Stromal cell of bone marrow (primary cell): ENCODE data around the gene VAPA.
A peak's percentile ranks its signal among the peaks of the same experiment; 100 is the strongest.

Source experiments
- DNase-seq: peaks from one replicate; pipeline ENCODE4 v3.0.0-alpha.2; 2012; ENCODE audit warnings: low read depth

VAPA gene, protein sequence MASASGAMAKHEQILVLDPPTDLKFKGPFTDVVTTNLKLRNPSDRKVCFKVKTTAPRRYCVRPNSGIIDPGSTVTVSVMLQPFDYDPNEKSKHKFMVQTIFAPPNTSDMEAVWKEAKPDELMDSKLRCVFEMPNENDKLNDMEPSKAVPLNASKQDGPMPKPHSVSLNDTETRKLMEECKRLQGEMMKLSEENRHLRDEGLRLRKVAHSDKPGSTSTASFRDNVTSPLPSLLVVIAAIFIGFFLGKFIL

DNA sequence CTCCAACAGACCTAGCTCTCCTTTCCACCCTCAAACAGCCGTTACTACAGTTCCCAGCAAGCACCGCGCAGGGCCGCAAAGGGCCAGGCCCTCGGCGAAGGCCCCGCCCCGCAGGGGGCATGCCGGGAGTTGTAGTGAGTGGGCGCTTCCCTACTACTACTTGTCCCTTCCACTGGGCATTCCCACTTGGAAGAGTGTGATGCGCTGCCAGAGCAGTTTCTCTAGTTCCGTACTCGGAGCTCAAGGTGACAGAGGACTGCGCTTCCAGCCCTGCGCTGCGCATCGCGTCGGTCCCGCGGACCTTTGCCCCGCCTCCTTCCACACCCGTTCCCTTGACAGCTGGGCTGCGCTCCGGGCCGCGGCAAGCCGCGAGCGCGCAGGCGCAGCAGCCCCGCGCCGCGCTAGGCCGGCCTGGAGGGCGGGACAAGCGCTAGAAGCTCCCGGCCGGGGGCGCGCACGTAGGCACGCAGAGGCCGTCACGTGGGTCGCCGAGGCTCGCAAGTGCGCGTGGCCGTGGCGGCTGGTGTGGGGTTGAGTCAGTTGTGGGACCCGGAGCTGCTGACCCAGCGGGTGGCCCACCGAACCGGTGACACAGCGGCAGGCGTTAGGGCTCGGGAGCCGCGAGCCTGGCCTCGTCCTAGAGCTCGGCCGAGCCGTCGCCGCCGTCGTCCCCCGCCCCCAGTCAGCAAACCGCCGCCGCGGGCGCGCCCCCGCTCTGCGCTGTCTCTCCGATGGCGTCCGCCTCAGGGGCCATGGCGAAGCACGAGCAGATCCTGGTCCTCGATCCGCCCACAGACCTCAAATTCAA is at the start of gene VAPA:
VAPA (plus strand) TSS at position 491 of the 808 bp plus-strand sequence; CDS start at position 732, 241 bp downstream.
- DNase-seq = peak; percentile 91

DNA sequence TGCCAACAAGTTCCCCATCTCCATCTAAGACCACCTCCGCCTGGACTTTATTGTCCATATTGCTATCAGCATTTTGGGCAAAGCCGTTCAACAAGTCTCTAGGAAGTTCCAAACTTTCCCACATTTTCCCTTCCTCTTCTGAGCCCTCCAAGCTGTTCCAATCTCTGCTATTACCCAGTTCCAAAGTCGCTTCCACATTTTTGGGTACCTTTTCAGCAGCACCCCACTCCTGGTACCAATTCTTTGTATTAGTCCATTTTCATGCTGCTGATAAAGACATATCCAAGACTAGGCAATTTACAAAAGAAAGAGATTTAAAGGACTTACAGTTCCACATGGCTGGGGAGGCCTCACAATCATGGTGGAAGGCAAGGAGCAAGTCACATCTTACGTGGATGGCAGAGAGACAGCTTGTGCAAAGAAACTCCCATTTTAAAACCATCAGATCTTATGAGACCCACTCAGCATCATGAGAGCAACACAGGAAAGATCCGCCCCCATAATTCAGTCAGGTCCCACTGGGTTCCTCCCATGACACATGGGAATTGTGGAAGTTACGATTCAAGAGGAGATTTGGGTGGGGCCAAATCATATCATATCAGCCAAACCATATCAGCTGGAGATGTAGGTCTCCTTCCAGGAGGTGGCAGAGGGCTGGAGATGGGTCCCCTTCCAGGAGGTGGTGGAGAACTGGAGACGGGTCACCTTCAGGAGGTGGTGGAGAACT is 47.9 kb upstream of the VAPA start:
- DNase-seq = no peak

DNA sequence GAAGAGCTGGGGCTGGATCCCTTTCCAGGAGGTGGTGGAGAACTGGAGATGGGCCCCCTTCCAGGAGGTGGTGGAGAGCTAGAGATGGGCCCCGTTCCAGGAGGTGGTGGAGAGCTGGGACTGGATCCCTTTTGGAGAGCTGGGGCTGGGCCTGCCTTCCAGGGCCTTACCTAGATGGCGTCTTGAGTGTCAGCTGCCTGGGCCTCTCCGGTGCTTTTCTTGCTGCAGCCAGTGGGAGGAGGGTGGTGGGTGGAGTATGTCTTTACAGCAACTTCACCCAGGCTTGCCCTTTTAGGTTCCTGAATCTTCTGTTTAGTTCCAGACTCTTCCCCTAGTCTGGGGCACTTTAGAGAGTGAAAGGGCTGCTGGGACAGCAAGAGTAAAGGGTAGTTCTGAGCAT is 47.2 kb upstream of the VAPA start:
- no peak for DNase-seq

DNA sequence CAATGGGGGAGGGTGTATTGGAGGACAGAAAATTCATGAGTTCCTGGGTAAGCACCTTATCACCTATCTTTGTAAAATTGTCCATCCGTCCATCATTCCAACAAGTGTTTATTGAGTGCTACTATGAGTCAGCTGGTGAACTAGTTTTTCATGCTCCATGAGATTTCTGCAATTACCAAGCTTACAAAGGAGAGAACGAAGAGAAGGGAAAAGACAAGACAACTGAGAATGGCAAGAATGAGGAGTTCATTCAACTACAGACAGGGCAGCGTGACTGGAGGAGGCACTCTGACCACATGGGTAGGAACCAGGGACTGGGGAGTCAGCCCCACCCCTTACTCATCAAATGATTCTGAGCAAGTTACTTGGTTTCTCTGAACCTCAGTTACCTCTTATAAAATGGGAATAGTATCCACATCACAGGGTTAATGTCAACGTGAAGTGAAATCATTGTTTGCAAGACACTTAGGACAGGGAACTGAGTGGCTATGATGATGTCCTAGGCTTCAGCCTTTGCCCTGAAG is 46.7 kb upstream of the VAPA start:
- DNase-seq = no peak

DNA sequence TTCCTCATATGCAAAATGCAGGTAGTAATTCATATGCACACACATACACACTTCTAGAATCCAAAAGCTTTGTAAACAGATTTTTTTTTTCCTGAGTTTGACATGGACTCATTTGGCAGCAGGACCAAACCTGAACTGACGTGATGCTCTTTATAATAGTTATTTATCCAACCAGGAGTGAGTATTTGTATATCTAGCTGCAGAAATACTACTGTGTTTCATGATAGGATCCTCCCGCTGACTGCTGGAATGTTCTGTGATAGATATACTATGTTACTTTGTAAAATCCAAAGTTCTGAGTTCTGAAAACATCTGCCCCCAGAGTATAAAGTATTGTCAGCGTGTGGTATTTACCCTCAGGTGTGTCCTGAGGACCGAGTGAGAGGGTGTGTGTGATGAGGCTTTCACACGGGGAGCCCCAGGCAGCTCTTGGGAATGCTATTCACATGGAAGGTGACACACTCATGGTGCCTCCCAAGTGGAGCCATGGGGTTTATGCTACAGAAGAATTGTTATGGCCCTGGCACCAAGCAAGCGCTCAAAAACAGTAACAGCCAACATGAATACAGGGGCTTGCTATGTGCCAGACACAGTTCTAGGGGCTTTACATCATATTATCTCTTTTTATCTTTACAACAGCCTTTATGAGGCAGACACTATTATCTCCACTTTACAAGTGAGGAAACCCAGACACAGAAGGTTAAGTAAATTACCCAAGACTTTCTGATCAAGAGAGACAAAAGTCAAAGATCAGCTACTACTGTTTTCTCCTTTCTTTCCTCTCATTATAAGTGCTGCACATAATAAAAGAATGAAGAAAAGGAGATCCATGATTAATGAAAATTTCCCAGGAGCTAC is 44.7 kb upstream of the VAPA start:
- no peak for DNase-seq

DNA sequence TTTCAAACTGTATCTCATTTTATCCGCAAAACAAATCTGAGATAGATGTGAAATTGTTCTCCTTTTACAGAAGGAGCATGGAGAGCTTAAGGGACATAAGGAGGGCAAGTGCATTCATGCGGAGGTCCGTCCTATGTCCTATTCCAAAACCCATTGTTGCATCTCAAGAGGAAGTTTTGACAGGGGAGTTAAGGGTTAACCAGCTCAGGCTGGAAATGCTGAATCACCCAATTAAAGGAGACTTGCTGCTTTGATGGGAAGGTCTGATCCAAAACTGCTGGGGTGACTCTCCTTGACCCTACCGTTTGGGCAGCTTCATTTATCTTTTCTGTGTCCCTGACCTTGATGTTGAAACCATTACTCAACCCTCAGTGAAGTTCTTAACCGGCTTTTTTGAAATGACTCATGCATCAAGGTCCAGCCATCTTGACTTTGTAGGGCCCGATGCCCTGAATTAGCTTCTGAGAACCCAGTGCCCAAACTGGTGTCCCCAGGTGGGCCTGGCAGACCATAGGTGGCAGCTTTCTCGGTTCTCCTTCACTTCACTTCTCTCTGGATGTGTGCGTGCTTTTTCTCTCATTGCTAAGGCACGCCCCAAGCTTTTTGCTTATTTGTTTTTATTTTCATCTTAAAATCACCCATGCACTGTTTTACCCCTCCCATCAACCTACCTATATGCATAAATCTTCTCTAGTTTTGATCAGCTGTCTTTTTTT is 43.9 kb upstream of the VAPA start:
- peak; percentile 79 for DNase-seq

DNA sequence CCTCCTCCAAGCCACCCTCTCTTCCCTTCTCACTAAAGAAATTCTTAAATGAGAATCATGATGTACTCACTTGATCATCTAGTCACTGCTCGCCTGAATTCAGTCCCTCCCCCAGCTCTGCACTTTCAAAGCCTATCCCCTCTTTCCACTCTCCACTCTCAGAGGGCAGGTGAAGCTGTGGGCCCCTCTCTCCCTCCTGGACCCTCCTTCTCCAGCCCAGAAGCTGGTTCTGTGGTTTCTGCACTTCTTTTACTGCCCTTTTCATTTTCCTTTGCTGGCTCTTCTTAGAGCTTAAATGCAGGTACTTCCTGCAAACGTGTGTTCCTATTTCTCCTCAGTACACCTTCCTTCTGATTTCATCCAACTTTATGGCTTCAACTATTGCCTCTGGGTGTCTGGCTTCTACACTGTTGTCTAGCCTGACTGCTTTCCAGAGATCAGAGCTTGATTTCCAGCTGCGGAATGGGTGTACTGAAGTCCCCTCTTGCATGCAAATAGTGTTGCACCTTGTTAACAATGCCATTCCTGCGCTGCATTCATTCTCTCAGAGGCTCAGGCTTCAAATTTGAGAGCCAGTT is 43.3 kb upstream of the VAPA start:
- DNase-seq = no peak

DNA sequence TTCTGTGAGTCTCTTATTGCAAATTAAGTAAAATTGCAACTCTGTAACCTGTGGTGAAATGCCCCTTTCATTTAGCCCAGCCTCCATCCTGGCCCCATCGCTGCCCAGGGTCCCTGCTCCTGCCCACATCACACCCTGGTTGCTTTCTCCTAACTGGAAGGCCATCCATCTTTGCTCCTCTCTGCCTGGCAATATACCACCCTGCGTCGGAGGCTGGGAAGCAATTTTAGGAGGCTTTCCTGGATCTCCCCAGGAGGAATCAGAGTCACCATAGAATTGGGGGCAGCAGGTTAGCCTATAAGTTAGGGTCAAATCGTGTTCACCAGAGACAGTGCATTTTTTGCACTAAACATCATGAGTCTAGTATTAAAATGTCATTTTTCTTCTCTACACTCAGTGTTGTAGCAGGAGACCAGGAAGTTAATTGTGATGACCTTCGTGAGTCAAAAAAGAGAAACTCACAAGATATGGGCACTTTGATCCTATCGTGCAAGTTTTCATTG is 42.5 kb upstream of the VAPA start:
- no peak for DNase-seq

DNA sequence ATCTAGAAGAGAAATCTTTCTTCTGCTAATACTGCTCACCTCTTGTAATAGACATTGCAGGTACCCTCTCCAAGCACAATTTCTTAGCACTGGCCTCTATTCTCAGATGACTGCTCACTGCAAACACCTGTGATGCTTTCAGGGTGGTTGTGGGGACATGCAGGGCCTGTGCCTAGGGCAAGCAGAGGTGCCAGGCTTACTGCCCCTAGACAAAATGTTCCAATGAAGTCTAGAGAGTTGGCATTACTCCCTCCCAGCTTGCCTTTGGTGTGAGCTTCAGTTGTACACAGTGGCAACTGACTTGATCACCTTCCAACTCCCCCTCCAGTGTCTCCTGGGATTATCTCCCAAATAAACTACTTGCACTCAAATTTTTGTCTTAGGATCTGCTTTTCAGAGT is 41.0 kb upstream of the VAPA start:
- no peak for DNase-seq

DNA sequence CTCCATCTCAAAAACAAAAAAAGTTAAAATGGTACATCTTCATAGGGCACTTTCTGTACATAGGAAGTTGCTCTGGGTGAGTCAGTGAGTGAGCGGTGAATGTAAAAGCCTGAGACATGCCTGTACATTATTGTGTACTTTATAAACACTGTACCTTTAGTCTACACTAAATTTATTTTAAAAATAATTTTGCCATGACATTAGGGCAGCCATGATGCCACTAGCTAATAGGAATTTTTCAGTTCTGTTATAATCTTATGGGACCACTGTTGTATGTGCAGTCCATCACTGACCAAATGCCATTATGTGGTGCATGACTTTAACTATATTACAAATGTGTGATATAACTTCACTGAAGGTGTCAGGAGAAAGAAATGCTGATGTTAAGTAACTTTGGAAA is 39.1 kb upstream of the VAPA start:
- DNase-seq = no peak

DNA sequence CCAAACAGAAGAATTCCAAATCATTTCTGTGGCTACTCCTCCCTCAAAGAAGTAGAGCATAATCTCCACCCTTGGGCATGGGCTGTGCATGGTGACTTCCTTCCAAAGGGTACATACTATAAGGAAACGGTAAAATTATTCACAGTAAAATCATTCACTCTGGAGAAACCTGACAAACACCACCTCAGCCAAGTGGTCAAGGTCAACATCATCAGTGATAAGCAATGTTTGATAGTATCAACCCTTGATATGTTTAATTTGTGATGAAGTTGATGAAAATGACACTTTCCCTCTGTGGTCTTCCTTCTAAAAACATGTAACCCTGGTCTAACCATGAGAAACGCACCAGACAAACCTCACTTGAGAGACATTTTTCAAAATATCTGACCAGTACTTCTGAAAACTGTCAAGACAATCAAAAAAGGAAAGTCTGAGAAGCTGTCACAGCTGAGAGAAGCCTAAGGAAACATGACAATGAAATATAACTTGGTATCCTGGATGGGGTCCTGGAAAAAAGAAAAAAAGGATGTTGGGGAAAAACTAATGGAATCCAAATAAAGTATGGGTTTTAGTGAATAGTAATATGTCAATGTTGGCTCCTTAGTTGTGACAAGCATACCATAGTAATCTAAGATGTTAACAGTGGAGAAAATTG is 37.5 kb upstream of the VAPA start:
- no peak for DNase-seq

DNA sequence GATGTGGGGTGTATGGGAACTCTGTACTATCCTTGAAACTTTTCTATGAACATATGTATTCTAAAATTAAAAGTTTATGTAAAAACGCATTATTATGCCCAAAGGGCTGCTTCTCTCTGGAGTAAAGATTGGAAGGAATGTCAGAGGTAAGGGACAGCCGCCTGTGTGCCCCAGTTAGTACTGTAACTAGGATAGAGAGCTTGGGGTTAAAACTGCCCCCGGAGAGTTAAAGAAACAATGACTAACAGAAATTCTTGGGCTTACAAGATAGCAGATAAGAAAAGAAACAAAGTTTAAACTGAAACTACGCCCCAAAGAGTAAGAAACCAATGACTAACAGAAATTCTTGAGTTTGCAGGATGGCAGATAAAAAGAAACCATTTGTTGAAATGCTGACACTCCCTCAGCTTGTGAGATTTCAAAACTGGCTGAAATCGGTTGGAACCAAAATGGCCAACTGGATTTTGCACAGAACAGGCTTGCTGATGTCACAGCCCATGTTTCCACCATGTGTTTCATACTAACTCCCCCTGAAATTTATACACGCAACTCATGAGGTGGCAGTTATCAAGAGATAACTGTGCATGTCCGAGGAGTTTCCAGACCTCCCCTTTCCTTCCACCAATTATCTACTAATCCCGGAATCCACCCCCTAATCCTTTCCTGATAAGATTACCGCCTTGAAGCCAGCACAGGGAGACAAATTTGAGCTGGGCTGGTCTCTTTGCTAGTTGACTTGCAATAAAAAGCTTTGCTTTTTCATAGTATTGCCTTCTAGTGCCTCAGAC is 36.8 kb upstream of the VAPA start:
- DNase-seq = peak; percentile 73

DNA sequence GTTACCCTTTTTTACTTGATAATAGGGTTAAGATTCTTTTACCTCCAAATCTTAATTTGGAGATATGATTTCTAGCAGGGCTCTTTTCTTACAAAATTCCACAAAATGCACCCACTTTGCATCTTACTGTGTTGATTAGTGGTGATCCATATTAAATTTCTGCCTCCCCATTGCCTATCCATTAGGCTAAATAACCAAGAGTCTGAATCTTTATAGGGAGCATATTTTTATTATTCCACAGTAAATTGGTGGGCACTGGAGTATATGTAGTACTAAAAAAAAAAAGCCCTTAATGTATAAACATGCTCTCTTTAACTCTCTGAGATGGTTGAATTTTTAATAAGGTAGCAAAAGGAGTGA is 36.2 kb upstream of the VAPA start:
- DNase-seq = no peak

DNA sequence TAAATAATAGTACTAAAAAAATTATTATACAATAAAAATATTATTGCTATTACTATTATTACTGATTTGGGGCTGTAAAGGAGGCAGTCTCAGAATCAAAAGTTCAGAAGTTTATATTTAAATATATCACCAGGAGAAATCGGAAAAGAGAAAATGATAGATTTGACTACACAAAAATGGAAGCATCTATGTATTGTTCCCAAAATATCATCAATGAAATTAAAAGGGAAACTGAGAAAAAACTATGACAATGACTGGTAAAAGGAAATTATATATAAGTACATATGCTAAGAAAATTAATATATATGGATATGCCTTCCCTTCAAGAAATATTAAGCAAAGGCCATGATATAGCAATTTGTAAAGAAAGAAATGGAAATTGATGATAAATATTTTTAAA is 35.7 kb upstream of the VAPA start:
- DNase-seq = no peak

DNA sequence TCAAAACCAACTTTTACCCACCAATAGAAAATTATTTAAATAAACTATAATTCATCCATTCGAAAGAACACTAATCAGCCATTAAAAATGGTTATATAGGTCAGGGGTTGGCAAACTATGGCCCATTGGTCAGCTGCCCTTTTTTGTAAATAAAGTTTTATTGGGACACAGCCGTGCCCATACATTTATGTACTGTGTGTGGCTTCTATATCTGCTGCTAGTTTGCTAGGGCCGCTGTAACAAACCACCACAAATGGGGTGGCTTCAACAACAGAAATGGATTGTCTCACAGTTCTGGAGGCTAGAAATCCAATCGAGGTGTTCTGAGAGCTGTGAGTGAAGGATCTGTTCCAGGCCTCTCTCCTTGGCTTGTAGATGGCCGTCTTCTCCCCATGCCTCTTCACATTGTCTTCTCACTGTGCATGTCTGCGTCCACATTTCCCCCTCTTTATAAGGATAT is 35.0 kb upstream of the VAPA start:
- DNase-seq = no peak

DNA sequence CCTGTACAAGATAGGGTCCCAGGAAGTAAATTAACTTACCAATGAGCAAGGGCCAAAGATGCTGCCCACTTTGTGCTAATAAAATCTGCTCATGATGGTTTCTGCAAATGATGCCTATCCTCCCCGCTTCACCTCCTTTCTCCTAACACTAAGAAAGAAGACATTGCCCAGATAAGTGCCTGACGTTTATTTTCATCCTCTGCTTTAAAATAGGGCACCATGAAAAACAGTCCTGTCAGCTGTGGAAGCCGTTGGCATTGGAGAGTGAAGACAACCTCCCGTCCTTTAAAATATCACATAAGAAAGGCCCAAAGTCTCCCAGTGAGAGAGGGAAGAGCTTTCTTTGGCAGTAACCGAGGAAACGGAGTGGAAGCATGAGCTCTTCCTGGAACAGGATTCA is 29.7 kb upstream of the VAPA start:
- no peak for DNase-seq

DNA sequence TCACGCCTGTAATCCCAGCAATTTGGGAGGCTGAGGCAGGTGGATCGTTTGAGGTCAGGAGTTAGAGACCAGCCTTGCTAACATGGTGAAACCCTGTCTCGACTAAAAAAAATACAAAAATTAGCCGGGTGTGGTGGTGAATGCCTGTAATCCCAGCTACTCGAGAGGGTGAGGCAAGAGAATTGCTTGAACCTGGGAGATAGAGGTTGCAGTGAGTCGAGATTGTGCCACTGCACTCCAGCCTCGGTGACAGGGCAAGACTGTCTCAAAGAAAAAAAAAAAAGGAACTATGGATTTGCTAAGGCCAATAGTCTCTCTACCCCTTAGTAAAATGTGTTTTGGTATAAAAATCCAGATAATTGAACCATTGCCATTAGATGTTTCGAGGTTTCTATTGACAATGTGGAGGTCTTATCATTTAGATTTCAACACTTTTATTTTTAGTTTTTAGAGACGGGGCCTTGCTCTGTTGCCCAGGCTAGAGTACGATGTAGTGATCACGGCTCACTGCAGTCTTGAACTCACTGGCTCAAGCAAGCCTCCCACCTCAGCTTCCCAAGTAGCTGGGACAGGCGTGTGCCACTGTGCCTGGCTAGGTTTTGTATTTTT is 29.2 kb upstream of the VAPA start:
- no peak for DNase-seq

DNA sequence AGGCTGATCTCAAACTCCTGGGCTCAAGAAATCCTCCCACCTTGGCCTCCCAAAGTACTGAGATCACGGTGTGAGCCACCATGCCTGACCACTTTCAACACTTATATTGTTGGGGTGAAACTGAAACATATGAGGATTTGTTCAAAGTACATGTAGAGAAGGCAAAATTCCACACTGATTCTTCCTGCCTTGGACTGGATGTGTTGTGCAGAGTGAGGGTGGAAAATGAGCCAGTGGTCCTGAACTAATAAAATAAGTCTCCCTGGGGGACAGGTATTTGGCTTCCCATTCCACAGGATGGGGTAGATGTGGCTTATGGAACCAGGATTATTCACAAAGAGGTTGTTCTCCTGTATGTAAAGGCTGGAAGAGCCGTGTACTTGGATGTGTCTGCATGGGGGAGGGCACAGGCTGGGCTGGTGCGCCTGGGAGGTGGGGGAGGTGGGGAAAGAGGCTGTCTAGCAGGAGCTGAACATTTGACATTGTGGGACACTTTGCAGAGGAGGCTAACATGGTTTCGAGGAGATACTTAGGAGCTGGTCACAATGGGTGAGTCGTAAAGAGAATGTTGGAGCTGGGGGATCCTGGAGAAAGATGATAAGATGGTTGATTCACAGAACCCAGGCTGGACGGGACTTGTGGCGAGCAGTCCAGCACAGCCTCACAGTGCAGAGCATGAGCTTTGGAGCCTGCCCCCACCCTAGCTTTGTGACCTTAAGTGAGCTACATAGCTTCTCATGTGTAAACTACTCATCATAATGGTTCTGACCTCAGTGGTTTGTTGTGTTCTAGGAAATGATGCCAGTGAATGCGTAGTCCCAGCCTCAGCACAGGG is 28.4 kb upstream of the VAPA start, which contains the start of gene TXNDC2:
TXNDC2 (plus strand) TSS at position 804 of the 835 bp plus-strand sequence. CDS start 708 bp downstream, outside the sequence.
- DNase-seq = no peak
